ENCODE data around the gene FBXO30.

FBXO30 gene

GRCh38 chr6:145836170-145836569 is 21.6 kb upstream of the FBXO30 start:
- H3K27ac ChIP-seq (ENCODE audit: low read length): no peak overlapping the region
- TF ChIP-seq EZH2 (optimal IDR thresholded peaks at IDR 0.05; ENCODE audit: low read depth, low read length) (no peak), CTCF (IDR thresholded peaks at IDR 0.05; ENCODE audit: low read length) (no peak), EZH2phosphoT487 (IDR thresholded peaks at IDR 0.05; ENCODE audit: low read length) (no peak)
- H3K4me1 ChIP-seq (ENCODE audit: low read length): no peaks in the 10 kb centered on the region
- H3K9ac ChIP-seq (ENCODE audit: low read length): no peak overlapping the region
- H3K79me2 ChIP-seq (ENCODE audit: low read length): no peaks in the 10 kb centered on the region
- no peaks in the 10 kb centered on the region for H3K9me2 ChIP-seq (replicated peaks; ENCODE audit: insufficient read depth, low read length)
- no peaks in the 10 kb centered on the region for H3F3A ChIP-seq (ENCODE audit: insufficient read depth, low read length)
- no peak for DNase-seq
- no peak overlapping the region for H3K4me3 ChIP-seq (ENCODE audit: low read length)
- no peaks in the 10 kb centered on the region for H3K27me3 ChIP-seq (replicated peaks; ENCODE audit: insufficient read depth, low read length)
- H4K20me1 ChIP-seq (ENCODE audit: insufficient read depth, low read length): no peaks in the 10 kb centered on the region
- H3K36me3 ChIP-seq (replicated peaks; ENCODE audit: insufficient read depth, low read length): no peaks in the 10 kb centered on the region
- H3K4me2 ChIP-seq (ENCODE audit: low read depth, low read length): no peak overlapping the region
- H3K9me3 ChIP-seq (replicated peaks; ENCODE audit: insufficient read depth, low read length): no peaks in the 10 kb centered on the region
- H2AFZ ChIP-seq (ENCODE audit: low read length): no peak overlapping the region

GRCh38 chr6:145830612-145831011 is 16.0 kb upstream of the FBXO30 start:
- Histone ChIP-seq H4K20me1 (ENCODE audit: insufficient read depth, low read length) (no peaks in the 10 kb centered on the region), H2AFZ (ENCODE audit: low read length) (no peak overlapping the region), H3K36me3 (replicated peaks; ENCODE audit: insufficient read depth, low read length) (no peaks in the 10 kb centered on the region), H3K27me3 (replicated peaks; ENCODE audit: insufficient read depth, low read length) (no peaks in the 10 kb centered on the region), H3K79me2 (ENCODE audit: low read length) (no peaks in the 10 kb centered on the region), H3K4me3 (ENCODE audit: low read length) (no peak overlapping the region), H3K9ac (ENCODE audit: low read length) (no peak overlapping the region), H3K27ac (ENCODE audit: low read length) (no peak overlapping the region), H3K9me2 (replicated peaks; ENCODE audit: insufficient read depth, low read length) (no peaks in the 10 kb centered on the region), H3K9me3 (replicated peaks; ENCODE audit: insufficient read depth, low read length) (no peaks in the 10 kb centered on the region), H3K4me1 (ENCODE audit: low read length) (no peaks in the 10 kb centered on the region), H3K4me2 (ENCODE audit: low read depth, low read length) (no peak overlapping the region), H3F3A (ENCODE audit: insufficient read depth, low read length) (no peaks in the 10 kb centered on the region)
- DNase-seq: no peak
- TF ChIP-seq CTCF (IDR thresholded peaks at IDR 0.05; ENCODE audit: low read length) (no peak), EZH2 (optimal IDR thresholded peaks at IDR 0.05; ENCODE audit: low read depth, low read length) (no peak), EZH2phosphoT487 (IDR thresholded peaks at IDR 0.05; ENCODE audit: low read length) (no peak)

- no peak for TF ChIP-seq EZH2phosphoT487 (IDR thresholded peaks at IDR 0.05; ENCODE audit: low read length)
- TF ChIP-seq CTCF (IDR thresholded peaks at IDR 0.05; ENCODE audit: low read length): no peak
- no peak for TF ChIP-seq EZH2 (optimal IDR thresholded peaks at IDR 0.05; ENCODE audit: low read depth, low read length)
- H3K9me3 ChIP-seq (replicated peaks; ENCODE audit: insufficient read depth, low read length): no peaks in the 10 kb centered on the region
- H3K79me2 ChIP-seq (ENCODE audit: low read length): no peaks in the 10 kb centered on the region
- H3F3A ChIP-seq (ENCODE audit: insufficient read depth, low read length): no peaks in the 10 kb centered on the region
- H3K9ac ChIP-seq (ENCODE audit: low read length): no peak overlapping the region
- no peak overlapping the region for H3K4me3 ChIP-seq (ENCODE audit: low read length)
- H3K36me3 ChIP-seq (replicated peaks; ENCODE audit: insufficient read depth, low read length): no peaks in the 10 kb centered on the region
- H3K27me3 ChIP-seq (replicated peaks; ENCODE audit: insufficient read depth, low read length): no peaks in the 10 kb centered on the region
- H3K9me2 ChIP-seq (replicated peaks; ENCODE audit: insufficient read depth, low read length): no peaks in the 10 kb centered on the region
- no peak overlapping the region for H3K27ac ChIP-seq (ENCODE audit: low read length)
- no peak overlapping the region for H3K4me2 ChIP-seq (ENCODE audit: low read depth, low read length)
- H4K20me1 ChIP-seq (ENCODE audit: insufficient read depth, low read length): no peaks in the 10 kb centered on the region
- no peak overlapping the region for H2AFZ ChIP-seq (ENCODE audit: low read length)
- no peak for DNase-seq
- H3K4me1 ChIP-seq (ENCODE audit: low read length): no peaks in the 10 kb centered on the region
Measured at GRCh38 chr6:145829950-145830349, 15.4 kb upstream of the FBXO30 start.
